ENCODE data around the gene CFAP43. TPM values are rescaled to one million over a fixed set of nuclear protein-coding genes. Genes with fewer than 3 reads are reported as not detected.

Gene CFAP43
- total and polyA plus RNA-seq, 9 of the 15 experiments (the other 6 are each of a cell fraction or from before 2014, with no cell fraction given) = 0.07 to 0.86 (median 0.11) TPM; not detected in 1

DNA sequence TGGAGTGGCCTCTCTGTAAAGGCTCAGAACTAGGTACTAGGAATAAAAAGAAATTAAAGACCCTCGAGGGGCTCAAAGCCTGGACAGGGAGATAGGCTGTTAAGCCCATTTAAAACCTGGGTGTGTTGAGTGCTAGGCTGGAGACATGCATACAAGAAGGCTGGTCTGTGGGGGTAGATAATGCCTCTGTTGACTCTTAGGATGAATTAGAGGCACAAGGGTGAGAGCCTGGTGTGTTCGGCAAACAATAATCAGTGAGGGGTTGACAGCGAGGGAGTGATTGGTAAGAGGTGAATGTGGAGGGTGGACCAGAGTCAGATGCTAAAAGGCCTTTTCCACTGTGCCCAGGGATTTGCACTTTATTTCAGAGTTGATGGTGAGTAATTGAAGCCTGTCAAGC is 49.5 kb upstream of the CFAP43 start:
- ChIA-PET CTCF (ENCODE audit: low intra/inter-chr PET ratio) (no interaction called here), POLR2A (interaction anchor here (0.6 kb wide), 1 partner anchor 14 kb away, joined by 4 read pairs; no protein-coding TSS in a partner anchor)
- in situ Hi-C loops (cut with MboI) = no loop called here
- ATAC-seq (no peak), DNase-seq (ENCODE audit: extremely low read depth in 1 of 4, low spot score in 3 of 4) (no peak), FAIRE-seq (no peak)
- no peak overlapping the region for H2AFZ ChIP-seq (ENCODE audit: low read depth, low read length)
- no peak overlapping the region for H3K27ac ChIP-seq (ENCODE audit: extremely low read depth, low read depth, low read length)
- 4% methylated on average over 3 of the region's 3 CpGs for WGBS (ENCODE audit: insufficient coverage, low coverage, missing lambda C conversion rate)
- H3K79me2 ChIP-seq (ENCODE audit: control insufficient read depth, insufficient read depth, low read length) = no peaks in the 10 kb centered on the region
- no peaks in the 10 kb centered on the region for H3K9me3 ChIP-seq (replicated peaks; ENCODE audit: control insufficient read depth, insufficient read depth, low read depth, low read length)
- H3K4me2 ChIP-seq (ENCODE audit: insufficient read depth, low read length) = no peak overlapping the region
- H3K27me3 ChIP-seq (ENCODE audit: control insufficient read depth in 2 of 2, insufficient read depth in 2 of 2, low read length in 2 of 2) = peaks cover 3% of the 10 kb centered on the region in 2 experiments; a peak in 1 of 5 replicates
- H3K4me1 ChIP-seq (replicated peaks in 1 of 2; ENCODE audit: control insufficient read depth in 2 of 2, insufficient read depth in 2 of 2, low read length in 2 of 2) = no peaks in the 10 kb centered on the region
- TF ChIP-seq, protein P1, sequence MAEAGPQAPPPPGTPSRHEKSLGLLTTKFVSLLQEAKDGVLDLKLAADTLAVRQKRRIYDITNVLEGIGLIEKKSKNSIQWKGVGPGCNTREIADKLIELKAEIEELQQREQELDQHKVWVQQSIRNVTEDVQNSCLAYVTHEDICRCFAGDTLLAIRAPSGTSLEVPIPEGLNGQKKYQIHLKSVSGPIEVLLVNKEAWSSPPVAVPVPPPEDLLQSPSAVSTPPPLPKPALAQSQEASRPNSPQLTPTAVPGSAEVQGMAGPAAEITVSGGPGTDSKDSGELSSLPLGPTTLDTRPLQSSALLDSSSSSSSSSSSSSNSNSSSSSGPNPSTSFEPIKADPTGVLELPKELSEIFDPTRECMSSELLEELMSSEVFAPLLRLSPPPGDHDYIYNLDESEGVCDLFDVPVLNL (CRISPR knock-in tag; IDR thresholded peaks at IDR 0.05; ENCODE audit: low read depth) = no peak
- TF ChIP-seq CBFA2T3 (IDR thresholded peaks at IDR 0.05) (peak; percentile 34; the same call in 1 of the 2 replicates), ZNF316 (IDR thresholded peaks at IDR 0.05) (no peak), SP1 (CRISPR knock-in tag; IDR thresholded peaks at IDR 0.05) (no peak)
- no peak overlapping the region for H3K4me3 ChIP-seq
- H3K36me3 ChIP-seq (ENCODE audit: control insufficient read depth, insufficient read depth, low read length) = no peaks in the 10 kb centered on the region
- intact Hi-C loops (cut with micrococcal nuclease) = no loop called here
- no peaks in the 10 kb centered on the region for H3K9me1 ChIP-seq (ENCODE audit: control insufficient read depth, insufficient read depth, low read length)
- no peaks in the 10 kb centered on the region for H4K20me1 ChIP-seq (replicated peaks; ENCODE audit: control insufficient read depth, insufficient read depth, low read length)
- no peak overlapping the region for H3K9ac ChIP-seq (ENCODE audit: insufficient read depth in 1 of 2, low read depth in 2 of 2, low read length in 2 of 2)
- BruUV-seq (replicated peaks) = no TSS peak

DNA sequence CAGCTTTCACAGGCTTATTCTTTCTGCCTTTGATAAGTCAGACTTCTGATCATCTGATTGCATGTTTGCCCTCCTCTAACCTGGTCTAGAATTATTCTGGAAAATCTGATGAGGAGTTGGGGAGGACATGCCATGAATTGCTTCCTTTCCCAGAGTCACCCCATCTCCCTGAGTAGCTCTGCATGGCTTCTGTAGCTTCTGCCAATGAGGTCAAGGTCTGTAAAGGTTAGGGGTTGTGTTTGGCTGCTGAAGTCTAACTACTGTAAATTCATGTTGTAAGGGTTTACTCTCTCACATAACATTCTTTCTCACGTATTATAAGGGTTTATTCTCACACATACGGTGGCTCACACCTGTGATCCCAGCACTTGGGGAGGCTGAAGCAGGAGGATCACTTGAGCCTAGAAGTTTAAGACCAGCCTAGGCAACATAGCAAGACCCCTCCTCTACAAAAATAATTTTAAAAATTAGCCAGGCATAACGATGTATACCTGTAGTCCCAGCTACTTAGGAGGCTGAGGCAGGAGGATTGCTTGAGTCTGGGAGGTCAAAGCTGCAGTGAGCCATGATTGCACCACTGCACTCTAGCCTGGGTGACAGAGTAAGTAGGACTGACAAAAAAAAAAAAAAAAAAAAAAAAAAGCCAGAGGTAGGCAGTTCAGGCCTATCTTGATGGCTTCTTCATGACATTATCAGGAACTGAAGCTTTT is 47.5 kb upstream of the CFAP43 start:
- in situ Hi-C loops (cut with MboI) (no loop called here), intact Hi-C loops (cut with micrococcal nuclease) (no loop called here)
- FAIRE-seq (no peak), ATAC-seq (no peak), DNase-seq (ENCODE audit: extremely low read depth in 1 of 4, low spot score in 3 of 4) (no peak)
- ChIA-PET POLR2A (no interaction called here), CTCF (ENCODE audit: low intra/inter-chr PET ratio) (no interaction called here)
- Histone ChIP-seq H2AFZ (ENCODE audit: low read depth, low read length) (no peak overlapping the region), H3K36me3 (ENCODE audit: control insufficient read depth, insufficient read depth, low read length) (no peaks in the 10 kb centered on the region), H3K9me3 (replicated peaks; ENCODE audit: control insufficient read depth, insufficient read depth, low read depth, low read length) (no peaks in the 10 kb centered on the region), H3K9ac (ENCODE audit: insufficient read depth in 1 of 2, low read depth in 2 of 2, low read length in 2 of 2) (no peak overlapping the region), H3K4me1 (replicated peaks in 1 of 2; ENCODE audit: control insufficient read depth in 2 of 2, insufficient read depth in 2 of 2, low read length in 2 of 2) (peaks cover 0 to 5% of the 10 kb centered on the region in 2 experiments; a peak in 2 of 5 replicates), H4K20me1 (replicated peaks; ENCODE audit: control insufficient read depth, insufficient read depth, low read length) (no peaks in the 10 kb centered on the region), H3K27ac (ENCODE audit: extremely low read depth, low read depth, low read length) (no peak overlapping the region), H3K27me3 (ENCODE audit: control insufficient read depth in 2 of 2, insufficient read depth in 2 of 2, low read length in 2 of 2) (peaks cover 0 to 3% of the 10 kb centered on the region in 2 experiments; a peak in 1 of 5 replicates), H3K4me3 (no peak overlapping the region), H3K4me2 (ENCODE audit: insufficient read depth, low read length) (no peak overlapping the region), H3K79me2 (ENCODE audit: control insufficient read depth, insufficient read depth, low read length) (no peaks in the 10 kb centered on the region), H3K9me1 (ENCODE audit: control insufficient read depth, insufficient read depth, low read length) (no peaks in the 10 kb centered on the region)
- WGBS (ENCODE audit: insufficient coverage, low coverage, missing lambda C conversion rate) = 24% methylated on average over 3 of the region's 3 CpGs
- no TSS peak for BruUV-seq (replicated peaks)
- no peak for TF ChIP-seq FOXJ2 (tag; IDR thresholded peaks at IDR 0.05)
- TF ChIP-seq, protein P2, sequence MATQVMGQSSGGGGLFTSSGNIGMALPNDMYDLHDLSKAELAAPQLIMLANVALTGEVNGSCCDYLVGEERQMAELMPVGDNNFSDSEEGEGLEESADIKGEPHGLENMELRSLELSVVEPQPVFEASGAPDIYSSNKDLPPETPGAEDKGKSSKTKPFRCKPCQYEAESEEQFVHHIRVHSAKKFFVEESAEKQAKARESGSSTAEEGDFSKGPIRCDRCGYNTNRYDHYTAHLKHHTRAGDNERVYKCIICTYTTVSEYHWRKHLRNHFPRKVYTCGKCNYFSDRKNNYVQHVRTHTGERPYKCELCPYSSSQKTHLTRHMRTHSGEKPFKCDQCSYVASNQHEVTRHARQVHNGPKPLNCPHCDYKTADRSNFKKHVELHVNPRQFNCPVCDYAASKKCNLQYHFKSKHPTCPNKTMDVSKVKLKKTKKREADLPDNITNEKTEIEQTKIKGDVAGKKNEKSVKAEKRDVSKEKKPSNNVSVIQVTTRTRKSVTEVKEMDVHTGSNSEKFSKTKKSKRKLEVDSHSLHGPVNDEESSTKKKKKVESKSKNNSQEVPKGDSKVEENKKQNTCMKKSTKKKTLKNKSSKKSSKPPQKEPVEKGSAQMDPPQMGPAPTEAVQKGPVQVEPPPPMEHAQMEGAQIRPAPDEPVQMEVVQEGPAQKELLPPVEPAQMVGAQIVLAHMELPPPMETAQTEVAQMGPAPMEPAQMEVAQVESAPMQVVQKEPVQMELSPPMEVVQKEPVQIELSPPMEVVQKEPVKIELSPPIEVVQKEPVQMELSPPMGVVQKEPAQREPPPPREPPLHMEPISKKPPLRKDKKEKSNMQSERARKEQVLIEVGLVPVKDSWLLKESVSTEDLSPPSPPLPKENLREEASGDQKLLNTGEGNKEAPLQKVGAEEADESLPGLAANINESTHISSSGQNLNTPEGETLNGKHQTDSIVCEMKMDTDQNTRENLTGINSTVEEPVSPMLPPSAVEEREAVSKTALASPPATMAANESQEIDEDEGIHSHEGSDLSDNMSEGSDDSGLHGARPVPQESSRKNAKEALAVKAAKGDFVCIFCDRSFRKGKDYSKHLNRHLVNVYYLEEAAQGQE (IDR thresholded peaks at IDR 0.05; ENCODE audit: borderline replicate concordance) = no peak
- TF ChIP-seq, protein P2 (CRISPR knock-in tag; IDR thresholded peaks at IDR 0.05; ENCODE audit: low read depth) = no peak
